Cardiac muscle cell (in vitro differentiated cells and primary cell): ENCODE results near the gene HCRTR1. TPM values are rescaled to one million over a fixed set of nuclear protein-coding genes. Genes with fewer than 3 reads are reported as not detected.

Source experiments
- DNase-seq, 2 donors: peaks; one replicate each; pipeline versions ENCODE4 v3.0.0 to v3.0.0-alpha.2; 2010 to 2017; ENCODE audit warnings: low read depth in 1 of 2, low spot score in 1 of 2
- H3K27ac ChIP-seq: fragments of 200-600 bp; sonication (generic); 2 replicates; pipeline ENCODE4 v1.5.1; 2016
- H3K27me3 ChIP-seq: fragments of 200-600 bp; sonication (generic); 2 replicates; pipeline ENCODE4 v1.6.0; 2016; ENCODE audit warnings: control low read depth
- H3K36me3 ChIP-seq: fragments of 200-600 bp; sonication (generic); 2 replicates; pipeline ENCODE4 v1.5.1; 2016; ENCODE audit warnings: control low read depth
- H3K4me1 ChIP-seq: fragments of 200-600 bp; sonication (generic); 2 replicates; pipeline ENCODE4 v1.8.1; 2017; ENCODE audit warnings: low read depth, mild to moderate bottlenecking, mixed run types
- H3K4me3 ChIP-seq: fragments of 200-600 bp; sonication (generic); 2 replicates; pipeline ENCODE4 v1.5.1; 2016; ENCODE audit warnings: mild to moderate bottlenecking
- H3K9me3 ChIP-seq: fragments of 200-600 bp; sonication (generic); 2 replicates; pipeline ENCODE4 v1.5.1; 2017; ENCODE audit warnings: low read depth, mild to moderate bottlenecking, control low read depth
- polyA plus RNA-seq: library from polyadenylated mRNA; unstranded; fragments of >200 nt; fragmentation: Nextera tagmentation; extraction: Ambion mirVana; gene quantifications from 2 replicates; pipeline ENCODE4 v1.2.1, GENCODE V29; 2016
- total RNA-seq: library from RNA; depleted of rRNA; stranded (reverse); fragments of >200 nt; gene quantifications from 2 replicates; pipeline ENCODE4 v1.2.3, GENCODE V29; 2016
- TF ChIP-seq, protein P1 (sequence below): IDR thresholded peaks from 2 replicates; pipeline ENCODE4 v1.5.1; 2012; ENCODE audit warnings: low read depth, mild to moderate bottlenecking, low read length

HCRTR1 gene
- total and polyA plus RNA-seq, 2 experiments from 2014 or later, result not detected

DNA sequence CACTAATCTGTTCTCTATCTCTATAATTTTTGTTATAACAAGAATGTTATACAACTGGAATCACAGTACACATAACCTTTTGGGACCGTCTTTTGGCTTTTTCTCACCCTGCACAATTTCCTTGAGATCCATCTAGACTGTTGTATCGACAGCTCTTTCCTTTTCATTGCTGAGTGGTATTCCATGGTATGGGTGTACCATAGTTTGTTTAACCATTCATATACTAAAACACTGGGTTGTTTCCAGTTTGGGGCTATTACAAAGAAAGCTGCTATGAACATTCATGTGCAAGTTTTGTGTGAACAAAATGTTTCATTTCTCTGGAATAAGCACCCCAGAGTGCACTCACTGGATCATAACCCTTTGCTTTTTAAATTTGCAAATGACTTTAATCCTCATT lies 15.4 kb upstream of the HCRTR1 start:
- peaks cover 7% of the 10 kb centered on the region for H3K27me3 ChIP-seq
- TF ChIP-seq, protein P1, sequence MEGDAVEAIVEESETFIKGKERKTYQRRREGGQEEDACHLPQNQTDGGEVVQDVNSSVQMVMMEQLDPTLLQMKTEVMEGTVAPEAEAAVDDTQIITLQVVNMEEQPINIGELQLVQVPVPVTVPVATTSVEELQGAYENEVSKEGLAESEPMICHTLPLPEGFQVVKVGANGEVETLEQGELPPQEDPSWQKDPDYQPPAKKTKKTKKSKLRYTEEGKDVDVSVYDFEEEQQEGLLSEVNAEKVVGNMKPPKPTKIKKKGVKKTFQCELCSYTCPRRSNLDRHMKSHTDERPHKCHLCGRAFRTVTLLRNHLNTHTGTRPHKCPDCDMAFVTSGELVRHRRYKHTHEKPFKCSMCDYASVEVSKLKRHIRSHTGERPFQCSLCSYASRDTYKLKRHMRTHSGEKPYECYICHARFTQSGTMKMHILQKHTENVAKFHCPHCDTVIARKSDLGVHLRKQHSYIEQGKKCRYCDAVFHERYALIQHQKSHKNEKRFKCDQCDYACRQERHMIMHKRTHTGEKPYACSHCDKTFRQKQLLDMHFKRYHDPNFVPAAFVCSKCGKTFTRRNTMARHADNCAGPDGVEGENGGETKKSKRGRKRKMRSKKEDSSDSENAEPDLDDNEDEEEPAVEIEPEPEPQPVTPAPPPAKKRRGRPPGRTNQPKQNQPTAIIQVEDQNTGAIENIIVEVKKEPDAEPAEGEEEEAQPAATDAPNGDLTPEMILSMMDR, result no peak
- no peaks in the 10 kb centered on the region for H3K36me3 ChIP-seq
- no peak overlapping the region for H3K27ac ChIP-seq
- H3K9me3 ChIP-seq, result no peaks in the 10 kb centered on the region
- H3K4me1 ChIP-seq, result no peaks in the 10 kb centered on the region
- H3K4me3 ChIP-seq, result no peak overlapping the region
- no peak for DNase-seq

GRCh38 chr1:31605908-31606427 lies 11.5 kb upstream of the HCRTR1 start:
- DNase-seq, result peak in 1 of 2 donors; percentile 50
- Histone ChIP-seq H3K4me3 (no peak overlapping the region), H3K36me3 (no peaks in the 10 kb centered on the region), H3K27ac (no peak overlapping the region), H3K27me3 (peaks cover 3% of the 10 kb centered on the region), H3K9me3 (no peaks in the 10 kb centered on the region), H3K4me1 (no peaks in the 10 kb centered on the region)
- TF ChIP-seq, protein P1, result no peak

DNA sequence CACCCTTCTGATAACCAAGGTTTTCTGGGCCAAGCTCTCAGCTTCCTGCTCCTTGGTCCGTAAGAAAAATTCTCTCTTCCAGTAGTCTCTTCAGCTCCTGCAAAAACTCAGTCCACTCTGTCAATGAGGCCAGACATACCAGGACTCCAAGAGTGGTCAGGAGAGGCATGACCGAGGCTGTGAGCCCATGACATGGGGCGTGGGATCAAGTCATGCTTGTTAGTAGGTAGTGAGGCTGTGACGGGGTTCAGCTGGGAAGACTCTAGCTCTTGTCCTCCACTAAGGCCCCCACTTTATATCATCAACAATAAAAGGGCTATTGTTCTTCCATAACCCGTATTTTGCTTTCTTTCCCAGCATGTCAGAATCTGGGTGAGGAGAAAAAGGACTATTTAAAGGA lies 10.1 kb upstream of the HCRTR1 start:
- no peak overlapping the region for H3K4me3 ChIP-seq
- TF ChIP-seq, protein P1, result no peak
- H3K36me3 ChIP-seq, result no peaks in the 10 kb centered on the region
- no peak overlapping the region for H3K27ac ChIP-seq
- no peak for DNase-seq
- no peaks in the 10 kb centered on the region for H3K4me1 ChIP-seq
- no peaks in the 10 kb centered on the region for H3K9me3 ChIP-seq
- H3K27me3 ChIP-seq, result peaks cover under 1% of the 10 kb centered on the region

- no peak overlapping the region for H3K4me3 ChIP-seq
- H3K4me1 ChIP-seq, result no peaks in the 10 kb centered on the region
- no peaks in the 10 kb centered on the region for H3K36me3 ChIP-seq
- H3K27ac ChIP-seq, result no peak overlapping the region
- no peaks in the 10 kb centered on the region for H3K9me3 ChIP-seq
- no peak for DNase-seq
- no peaks in the 10 kb centered on the region for H3K27me3 ChIP-seq
- TF ChIP-seq, protein P1, result no peak
Observed at GRCh38 chr1:31609514-31610118, 7.9 kb upstream of the HCRTR1 start.

DNA sequence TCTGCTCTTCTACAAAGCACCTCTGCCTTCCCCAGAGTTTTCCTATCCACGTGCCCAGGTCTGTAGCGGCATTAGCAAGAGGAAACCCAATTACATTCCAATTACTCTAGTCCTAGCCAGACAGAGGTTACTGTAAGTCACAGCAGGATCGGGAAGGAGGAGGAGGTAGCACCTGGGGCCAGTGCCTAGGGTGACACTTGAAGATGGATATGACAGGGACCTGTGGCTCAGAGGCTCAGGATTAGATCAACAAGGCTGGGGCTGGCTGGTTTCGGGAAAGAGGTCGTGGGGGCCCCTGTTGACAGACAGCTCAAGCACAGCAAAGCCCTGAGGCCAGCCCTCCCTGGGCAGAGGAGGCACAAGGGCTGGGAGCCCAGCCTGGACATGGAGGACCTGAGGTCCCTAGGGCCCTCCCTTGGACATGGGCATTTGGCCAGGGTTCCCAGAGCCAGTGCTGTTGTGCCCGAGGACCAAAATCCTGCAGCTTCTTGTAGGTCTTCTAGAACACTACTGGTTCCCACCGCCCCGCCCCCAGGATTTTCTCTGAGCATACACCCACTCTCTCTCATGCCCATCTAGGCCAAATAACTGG lies 3.0 kb upstream of the HCRTR1 start:
- no peak for DNase-seq
- H3K9me3 ChIP-seq, result no peaks in the 10 kb centered on the region
- TF ChIP-seq, protein P1, result no peak
- H3K4me1 ChIP-seq, result peaks cover 3% of the 10 kb centered on the region
- H3K27me3 ChIP-seq, result peaks cover 30% of the 10 kb centered on the region
- no peak overlapping the region for H3K27ac ChIP-seq
- H3K36me3 ChIP-seq, result no peaks in the 10 kb centered on the region
- no peak overlapping the region for H3K4me3 ChIP-seq
